Loucy (cell line): ENCODE results near the gene QRICH1.

Experiments
- EZH2phosphoT487 ChIP-seq: fragments of 200-600 bp; IDR thresholded peaks from 2 replicates; pipeline ENCODE4 v1.6.1; 2018; ENCODE audit warnings: antibody characterized with exemption, mild to moderate bottlenecking, moderate library complexity, borderline replicate concordance
- TF ChIP-seq, protein P1 (sequence below): fragments of 200-600 bp; sonication (generic); conservative IDR thresholded peaks from 2 replicates; pipeline ENCODE4 v1.5.1; 2014; ENCODE audit warnings: mild to moderate bottlenecking, antibody characterized with exemption, low read length

DNA sequence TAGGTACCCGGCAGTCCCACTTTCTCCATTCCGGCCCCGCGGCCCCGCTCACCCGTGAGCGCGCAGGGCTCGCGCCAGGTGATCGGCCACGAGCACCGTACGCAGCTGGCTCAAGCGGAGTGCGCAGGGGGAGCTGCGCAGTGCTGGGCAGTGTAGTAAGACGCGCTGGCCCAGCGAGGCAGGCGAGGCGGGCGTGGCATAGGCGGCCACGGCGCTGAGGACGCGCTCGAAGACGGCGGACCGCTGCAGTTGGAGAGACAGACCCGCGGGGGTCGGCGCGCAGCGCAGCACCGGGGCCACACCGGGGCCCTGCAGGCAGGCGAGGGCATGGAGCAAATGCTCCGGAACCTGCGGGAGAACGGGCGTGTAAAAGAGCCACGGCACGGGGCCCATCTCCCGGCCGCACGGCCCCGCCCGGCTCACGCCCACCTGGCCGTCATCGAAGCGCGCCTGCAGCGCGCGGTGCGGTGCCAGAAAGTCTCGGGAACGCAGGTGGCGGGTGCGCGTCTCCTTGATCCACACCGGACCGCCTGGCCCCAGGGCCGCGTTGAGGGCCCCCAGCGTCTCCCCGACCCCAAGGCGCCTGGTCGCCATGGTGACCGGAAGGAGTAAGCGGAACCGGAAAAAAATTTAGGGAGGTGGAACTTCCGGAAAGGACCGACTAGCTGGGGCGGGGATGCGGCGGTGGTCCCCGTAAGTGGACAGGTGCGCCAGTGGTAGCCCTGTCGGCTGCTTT is 75.7 kb downstream of the QRICH1 start, which contains the start of gene DALRD3:
- TF ChIP-seq, protein P1, sequence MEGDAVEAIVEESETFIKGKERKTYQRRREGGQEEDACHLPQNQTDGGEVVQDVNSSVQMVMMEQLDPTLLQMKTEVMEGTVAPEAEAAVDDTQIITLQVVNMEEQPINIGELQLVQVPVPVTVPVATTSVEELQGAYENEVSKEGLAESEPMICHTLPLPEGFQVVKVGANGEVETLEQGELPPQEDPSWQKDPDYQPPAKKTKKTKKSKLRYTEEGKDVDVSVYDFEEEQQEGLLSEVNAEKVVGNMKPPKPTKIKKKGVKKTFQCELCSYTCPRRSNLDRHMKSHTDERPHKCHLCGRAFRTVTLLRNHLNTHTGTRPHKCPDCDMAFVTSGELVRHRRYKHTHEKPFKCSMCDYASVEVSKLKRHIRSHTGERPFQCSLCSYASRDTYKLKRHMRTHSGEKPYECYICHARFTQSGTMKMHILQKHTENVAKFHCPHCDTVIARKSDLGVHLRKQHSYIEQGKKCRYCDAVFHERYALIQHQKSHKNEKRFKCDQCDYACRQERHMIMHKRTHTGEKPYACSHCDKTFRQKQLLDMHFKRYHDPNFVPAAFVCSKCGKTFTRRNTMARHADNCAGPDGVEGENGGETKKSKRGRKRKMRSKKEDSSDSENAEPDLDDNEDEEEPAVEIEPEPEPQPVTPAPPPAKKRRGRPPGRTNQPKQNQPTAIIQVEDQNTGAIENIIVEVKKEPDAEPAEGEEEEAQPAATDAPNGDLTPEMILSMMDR: no peak
- no peak for TF ChIP-seq EZH2phosphoT487
